HG03097 (cell line): Measurements from ENCODE around the gene TNFSF8.

ENCODE experiments used
- ATAC-seq: cut with Tn5 transposase; IDR thresholded peaks from one replicate; pipeline ENCODE4 v1.9.1; 2021; ENCODE audit not compliant: unreplicated experiment, low FRiP score

The TNFSF8 gene

GRCh38 chr9:114930056-114930812, at the start of gene TNFSF8:
Gene TNFSF8, minus strand, starts transcription at chr9:114930591. Its CDS starts 288 bp downstream, at chr9:114930303.
- no peak for ATAC-seq

GRCh38 chr9:114973216-114973615, 42.8 kb upstream of the TNFSF8 start:
- no peak for ATAC-seq

- ATAC-seq: no peak
These were observed 42.2 kb upstream of the TNFSF8 start for GRCh38 chr9:114972510-114973136.

- no peak for ATAC-seq
These were observed 38.9 kb upstream of the TNFSF8 start for GRCh38 chr9:114969269-114969668.

GRCh38 chr9:114968671-114969070, 38.3 kb upstream of the TNFSF8 start:
- ATAC-seq: no peak

DNA sequence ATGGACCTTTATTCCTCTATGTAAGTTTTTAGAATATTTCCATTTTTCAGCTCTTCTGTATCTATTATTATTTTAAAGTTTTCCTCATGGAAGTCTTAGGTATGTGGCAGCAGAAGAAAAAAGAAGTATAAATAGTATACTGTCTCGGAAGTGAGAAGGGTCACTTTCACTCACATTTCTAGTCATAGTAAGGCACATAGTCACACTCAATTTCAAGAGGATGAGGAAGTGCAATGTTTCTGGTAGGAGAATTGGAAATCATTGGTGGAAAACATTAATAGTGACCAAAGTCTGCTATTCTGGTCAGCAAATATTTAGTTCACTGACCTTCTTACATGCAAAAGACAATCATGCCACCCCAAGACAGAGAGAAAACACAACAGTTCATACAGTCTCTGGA, 35.2 kb upstream of the TNFSF8 start:
- no peak for ATAC-seq

DNA sequence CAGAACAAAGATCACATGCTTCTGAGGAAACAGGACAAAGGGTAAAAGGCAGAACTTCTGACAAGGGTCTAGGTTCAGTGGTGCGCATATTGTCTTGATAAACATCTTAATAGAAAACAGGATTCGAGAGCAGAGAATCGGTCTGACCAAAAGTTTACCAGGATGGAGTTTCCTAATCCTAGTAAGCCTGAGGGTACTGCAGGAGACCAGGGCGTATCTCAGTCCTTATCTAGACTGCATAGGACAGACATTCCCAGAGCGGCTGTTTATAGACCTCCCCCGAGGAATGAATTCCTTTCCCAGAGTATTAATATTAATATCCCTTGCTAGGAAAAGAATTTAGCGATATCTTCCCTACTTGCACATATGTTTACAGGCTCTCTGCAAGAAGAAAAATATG, 32.4 kb upstream of the TNFSF8 start:
- ATAC-seq: no peak

DNA sequence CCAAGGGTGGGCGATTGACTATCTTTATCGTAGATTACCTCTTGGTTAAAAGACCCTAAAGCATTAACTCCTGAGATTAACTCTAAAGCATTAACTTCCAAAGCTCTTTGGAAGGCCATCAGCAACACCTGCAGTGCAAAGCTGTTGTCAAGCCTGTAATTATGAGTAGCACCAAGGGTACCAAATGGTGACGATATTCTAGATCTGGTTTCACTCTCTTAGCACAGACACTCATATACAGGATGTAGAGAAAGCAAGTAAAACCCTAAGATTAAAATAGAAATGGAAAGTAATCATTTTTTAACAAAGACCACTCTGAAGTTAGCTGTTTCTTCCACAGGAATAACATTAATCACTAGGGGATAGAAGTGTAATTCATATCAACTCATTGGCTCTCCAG, 29.9 kb upstream of the TNFSF8 start:
- ATAC-seq: no peak

- ATAC-seq: no peak
These were observed 28.4 kb upstream of the TNFSF8 start for GRCh38 chr9:114958844-114959235.

GRCh38 chr9:114958021-114958843, 27.8 kb upstream of the TNFSF8 start:
- no peak for ATAC-seq

DNA sequence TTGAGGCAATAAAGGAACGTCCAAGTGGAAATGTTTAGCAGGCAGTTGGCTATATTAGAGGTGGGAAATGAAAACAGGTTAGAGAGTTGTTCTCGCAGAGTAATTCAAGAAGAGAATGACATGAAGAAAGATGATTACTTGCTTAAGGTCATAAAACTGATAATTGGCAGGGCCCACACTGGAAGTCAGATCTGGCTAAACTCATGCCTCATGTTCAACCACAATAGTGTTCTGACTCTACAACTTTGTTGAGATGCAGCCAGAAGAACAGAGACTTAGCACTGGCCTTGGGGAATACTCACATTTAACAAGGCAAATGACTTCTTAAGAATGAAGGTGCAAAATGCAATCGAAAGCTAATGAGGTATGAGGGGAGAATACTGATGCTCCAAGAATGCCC, 27.2 kb upstream of the TNFSF8 start:
- ATAC-seq: no peak

DNA sequence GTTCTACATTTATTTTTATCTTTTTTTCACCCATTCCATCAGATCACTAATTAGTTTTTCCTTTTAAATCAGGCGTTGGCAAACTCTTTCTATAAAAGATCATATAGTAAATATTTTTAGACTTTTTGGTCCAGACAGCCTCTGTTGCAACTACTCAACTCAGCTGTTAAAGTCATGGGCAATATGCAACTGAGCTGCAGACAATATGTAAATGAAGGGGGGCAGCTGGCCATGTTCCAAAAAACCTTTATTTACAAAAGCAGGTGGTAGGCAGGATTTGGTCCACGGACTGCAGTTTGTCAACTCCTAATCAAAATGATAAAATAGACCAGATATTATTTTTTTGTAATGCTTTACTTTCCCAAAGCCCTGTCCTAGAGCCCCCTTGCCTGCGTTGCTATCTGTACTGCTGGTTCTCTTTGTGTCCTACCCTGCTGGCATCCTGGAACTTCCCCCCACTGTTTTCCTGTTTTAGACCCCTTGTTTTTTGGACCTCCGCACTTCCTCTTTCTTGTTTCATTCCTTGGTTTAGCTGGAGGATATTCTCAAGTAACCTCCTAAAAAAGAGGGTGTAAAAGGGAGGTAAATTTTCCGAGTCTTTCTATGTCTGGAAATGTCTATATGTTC, 24.7 kb upstream of the TNFSF8 start:
- ATAC-seq: no peak

- ATAC-seq: no peak
These were observed 23.6 kb upstream of the TNFSF8 start for GRCh38 chr9:114953959-114954358.

GRCh38 chr9:114953046-114953445, 22.7 kb upstream of the TNFSF8 start:
- no peak for ATAC-seq

- ATAC-seq: no peak
These were observed 20.4 kb upstream of the TNFSF8 start for GRCh38 chr9:114950761-114951160.

DNA sequence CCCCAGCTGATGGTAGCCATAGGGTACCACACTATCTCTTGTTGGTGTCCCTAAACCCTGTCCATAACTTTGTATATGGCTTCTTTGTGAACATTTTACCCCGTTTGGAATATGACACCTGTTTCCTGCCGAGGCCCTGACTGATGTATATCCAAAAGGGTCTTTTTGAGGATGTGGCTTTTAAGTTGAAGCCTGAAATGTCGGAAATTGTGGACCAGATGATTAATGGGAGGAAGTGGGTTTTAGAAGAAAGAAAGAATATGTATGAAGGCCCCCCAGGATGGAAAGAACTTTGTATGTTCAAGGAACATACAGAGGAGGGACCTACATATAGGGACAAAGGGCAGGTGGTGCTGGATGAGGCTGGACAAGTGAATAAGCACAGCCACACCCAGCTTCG, 16.7 kb upstream of the TNFSF8 start:
- no peak for ATAC-seq

- no peak for ATAC-seq
These were observed 15.4 kb upstream of the TNFSF8 start for GRCh38 chr9:114945616-114946412.

DNA sequence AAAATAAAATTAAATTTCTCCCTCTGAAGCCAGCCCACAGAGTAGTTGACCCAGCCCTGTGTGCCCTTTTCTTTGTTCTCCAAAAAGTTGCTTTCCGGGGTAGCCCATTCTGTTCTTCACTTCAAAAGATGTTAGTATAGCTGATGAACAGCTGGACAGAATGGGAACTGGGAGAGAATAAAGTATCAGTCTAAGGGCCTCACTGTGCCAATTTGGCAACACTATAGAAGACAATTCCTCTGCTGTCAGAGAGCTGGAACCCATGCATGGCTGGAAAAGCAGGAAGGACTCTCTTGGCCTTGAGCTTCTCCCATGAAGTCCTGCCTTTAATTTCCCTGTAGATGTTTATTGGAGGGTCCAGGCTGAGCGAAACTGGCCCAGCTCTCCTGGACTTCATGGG, 11.0 kb upstream of the TNFSF8 start:
- ATAC-seq: no peak

DNA sequence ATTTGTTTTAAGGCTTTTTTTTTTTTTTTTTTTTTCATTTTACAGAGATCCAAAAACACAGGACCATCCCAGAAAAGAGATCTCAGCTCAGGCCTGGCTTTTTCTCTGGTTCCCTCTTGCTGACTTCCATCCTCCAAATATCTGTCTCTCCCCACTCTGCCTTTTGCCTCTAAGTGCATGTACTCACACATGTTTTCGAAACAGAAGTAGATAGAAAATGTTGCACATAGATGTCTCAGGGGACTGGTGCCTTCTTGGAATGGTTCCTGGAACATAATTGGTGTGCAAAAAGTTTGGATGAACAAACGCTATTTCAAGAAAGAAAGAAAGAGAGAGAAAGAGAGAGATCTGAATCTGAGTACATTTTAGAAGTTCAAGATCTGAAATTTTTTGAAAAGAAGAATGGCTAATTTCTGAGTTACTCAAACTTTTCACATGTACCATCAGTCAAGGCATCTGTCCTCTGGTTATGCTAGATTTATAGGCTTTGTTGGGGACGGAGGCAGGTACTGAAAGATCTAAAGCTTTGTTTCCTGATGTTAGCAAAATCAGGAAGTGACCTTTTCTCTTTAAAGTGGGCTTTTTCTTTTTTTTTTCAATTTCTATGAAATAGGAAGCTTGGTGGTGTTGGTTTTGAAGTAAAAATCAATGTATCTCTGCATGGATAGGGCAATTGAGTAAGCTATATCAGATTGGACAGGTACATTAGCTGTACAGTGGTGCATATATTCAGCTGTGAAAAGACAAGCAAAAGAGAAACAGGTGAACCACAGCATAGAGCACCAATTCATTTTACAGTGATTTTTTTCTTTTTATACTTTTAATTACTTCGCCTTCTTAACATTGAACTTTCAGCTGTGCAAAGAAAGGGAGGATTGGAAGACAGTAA, 8.5 kb upstream of the TNFSF8 start:
- ATAC-seq: no peak
